ENCODE results near the gene KLF2.

GRCh38 chr19:16327501-16327900 lies 2.9 kb downstream of the KLF2 start:
- TF ChIP-seq, protein P1, sequence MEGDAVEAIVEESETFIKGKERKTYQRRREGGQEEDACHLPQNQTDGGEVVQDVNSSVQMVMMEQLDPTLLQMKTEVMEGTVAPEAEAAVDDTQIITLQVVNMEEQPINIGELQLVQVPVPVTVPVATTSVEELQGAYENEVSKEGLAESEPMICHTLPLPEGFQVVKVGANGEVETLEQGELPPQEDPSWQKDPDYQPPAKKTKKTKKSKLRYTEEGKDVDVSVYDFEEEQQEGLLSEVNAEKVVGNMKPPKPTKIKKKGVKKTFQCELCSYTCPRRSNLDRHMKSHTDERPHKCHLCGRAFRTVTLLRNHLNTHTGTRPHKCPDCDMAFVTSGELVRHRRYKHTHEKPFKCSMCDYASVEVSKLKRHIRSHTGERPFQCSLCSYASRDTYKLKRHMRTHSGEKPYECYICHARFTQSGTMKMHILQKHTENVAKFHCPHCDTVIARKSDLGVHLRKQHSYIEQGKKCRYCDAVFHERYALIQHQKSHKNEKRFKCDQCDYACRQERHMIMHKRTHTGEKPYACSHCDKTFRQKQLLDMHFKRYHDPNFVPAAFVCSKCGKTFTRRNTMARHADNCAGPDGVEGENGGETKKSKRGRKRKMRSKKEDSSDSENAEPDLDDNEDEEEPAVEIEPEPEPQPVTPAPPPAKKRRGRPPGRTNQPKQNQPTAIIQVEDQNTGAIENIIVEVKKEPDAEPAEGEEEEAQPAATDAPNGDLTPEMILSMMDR (conservative IDR thresholded peaks at IDR 0.05; ENCODE audit: low read depth, low read length): no peak
- no peak for TF ChIP-seq EZH2phosphoT487 (IDR thresholded peaks at IDR 0.05; ENCODE audit: borderline replicate concordance, low read length)

Data from PC-3 (cell line).